Activated T-helper 1 cell treated with Interleukin-2 at 50 U/mL for 16 hours (primary cell): ENCODE data around the gene GPX6.
"Not testable (repeated sequence)": the region's sequence is repeated elsewhere in the genome, so short reads cannot be mapped to it uniquely, and the experiment has no call there.

ENCODE experiments used
- DNase-seq: peaks from one replicate; pipeline ENCODE4 v3.0.0-alpha.2; 2020; ENCODE audit warnings: low read depth

Gene GPX6

DNA sequence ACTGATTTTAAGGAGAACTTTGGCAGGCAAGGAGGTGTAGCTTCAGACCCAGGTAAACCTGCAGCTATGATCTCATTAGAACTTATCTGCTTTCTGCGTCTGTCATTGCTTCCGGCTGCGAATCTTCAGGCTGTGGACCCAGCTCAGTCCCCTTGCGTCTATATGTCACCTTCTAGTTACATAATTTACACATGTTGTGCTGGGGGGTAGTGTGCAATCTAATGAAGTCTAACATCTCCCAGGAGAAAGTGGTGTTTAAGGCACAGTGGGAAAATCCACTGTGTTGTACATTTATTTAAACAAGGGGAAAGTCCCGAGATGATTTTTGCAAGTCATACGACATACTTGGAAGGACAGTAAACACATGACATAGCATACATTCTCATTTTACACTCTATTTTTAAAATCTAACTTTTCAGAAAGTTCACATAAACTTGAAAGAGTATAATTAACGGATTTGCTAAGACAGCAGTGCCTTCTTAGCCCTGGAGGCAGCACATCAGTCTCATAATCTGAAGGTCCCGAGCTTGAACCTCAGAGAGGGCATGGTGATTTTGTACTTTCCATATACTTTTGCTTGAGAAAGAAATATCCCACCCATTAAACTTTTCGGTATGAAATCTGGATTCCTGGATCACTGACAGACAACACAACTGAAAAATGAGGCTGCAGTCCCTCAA is 35.2 kb downstream of the GPX6 start:
- no peak for DNase-seq

DNA sequence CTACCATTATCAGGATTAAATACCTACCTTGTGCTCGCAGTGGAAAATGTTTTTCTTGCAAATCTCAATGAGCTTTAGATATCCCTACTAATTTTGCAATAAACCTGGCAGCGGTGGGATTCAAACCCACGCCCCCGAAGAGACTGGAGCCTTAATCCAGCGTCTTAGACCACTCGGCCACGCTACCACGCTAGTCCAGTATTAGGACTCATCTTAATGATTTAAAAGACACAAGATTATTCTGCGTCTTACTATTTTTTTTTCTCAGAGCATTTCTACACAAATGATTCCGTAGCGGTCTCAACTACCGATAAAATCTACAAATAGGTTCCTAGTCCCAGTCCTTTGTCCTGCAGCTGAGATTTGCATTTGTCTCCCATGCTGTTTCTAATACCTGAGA is 37.1 kb downstream of the GPX6 start:
- DNase-seq, result no peak

DNA sequence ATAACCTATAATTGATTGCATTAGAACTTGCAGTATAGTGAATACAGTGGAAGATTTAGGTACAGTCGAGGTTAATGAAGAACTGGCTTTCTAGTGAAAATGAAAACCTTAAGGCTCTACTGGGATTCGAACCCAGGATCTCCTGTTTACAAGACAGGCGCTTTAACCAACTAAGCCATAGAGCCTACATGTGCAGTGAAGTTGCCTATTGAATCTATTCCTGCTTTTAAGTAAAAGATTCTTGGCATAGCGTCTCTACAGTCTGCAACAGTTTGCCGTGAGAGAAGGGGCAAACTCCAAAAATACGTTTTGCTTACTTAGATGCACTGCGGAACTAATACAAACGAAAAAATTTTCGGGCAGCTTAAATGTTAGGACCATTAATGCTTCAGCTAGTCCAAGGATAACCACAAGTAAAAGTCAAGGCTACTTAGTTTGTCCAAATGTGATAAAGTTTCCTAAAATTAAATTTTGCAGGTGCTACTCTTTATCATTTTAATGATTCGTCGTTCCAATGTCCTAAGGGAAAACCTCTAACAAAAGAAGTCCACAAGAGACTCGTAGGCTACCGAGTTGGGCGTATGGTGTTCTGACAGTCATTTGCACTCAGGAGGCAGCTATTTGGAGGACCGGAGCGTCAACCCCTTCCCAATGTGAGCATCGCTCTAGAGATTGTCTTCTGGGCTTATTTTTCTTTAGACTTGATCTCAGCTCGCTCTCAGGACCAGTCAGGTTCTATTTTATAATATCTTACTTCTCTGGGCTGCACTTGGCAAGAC is 41.0 kb downstream of the GPX6 start:
- DNase-seq, result no peak

DNA sequence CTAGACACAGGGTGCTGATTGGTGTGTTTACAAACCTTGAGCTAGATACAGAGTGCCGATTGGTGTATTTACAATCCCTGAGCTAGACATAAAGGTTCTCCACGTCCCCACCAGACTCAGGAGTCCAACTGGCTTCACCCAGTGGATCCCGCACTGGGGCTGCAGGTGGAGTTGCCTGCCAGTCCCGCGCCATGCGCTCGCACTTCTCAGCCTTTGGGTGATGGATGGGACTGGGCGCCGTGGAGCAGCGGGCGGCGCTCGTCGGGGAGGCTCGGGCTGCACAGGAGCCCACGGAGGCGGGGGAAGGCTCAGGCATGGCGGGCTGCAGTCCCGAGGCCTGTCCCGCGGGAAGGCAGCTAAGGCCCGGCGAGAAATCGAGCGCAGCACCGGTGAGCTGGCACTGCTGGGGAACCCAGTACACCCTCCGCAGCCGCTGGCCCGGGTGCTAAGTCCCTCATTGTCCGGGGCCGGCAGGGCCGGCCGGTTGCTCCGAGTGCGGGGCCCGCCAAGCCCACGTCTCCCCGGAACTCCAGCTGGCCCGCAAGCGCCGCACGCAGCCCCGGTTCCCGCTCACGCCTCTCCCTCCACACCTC is 46.3 kb downstream of the GPX6 start:
- not testable (repeated sequence) for DNase-seq

DNA sequence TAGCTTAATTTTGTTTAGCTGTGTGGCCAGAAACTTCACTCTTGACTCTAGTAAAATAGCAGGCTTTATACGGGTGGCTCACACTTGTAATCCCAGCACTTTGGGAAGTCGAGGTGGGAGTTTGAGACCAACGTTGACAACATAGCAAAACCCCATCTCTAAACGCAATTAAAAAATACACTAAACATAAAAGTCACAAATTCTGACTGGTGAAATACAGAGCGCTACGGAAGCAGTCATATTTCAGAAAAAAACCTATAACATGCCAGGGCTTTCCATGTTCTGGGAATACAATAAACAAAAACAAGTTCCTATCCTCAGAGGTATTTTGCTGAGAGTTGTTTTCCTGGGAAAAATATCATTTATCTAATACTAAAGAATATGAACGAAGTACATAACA is 47.5 kb downstream of the GPX6 start:
- no peak for DNase-seq

DNA sequence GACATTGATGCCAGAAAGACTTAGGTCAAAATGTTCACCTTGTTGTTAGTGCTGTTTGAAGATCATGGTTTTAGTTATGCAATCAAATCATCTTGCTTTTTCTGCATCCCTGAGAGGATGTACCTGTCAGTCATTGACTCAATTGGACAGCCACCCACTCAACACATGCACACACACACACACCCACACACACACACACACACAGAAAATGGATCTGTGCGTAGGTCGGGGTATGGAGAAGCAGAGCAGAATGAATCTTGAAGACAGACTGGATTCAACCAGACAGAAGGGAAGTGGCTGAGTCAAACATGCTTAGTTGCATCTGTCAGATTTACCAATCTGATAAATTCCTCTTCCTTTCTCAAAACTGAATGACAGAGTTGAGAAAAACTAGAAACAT is 53.2 kb downstream of the GPX6 start:
- DNase-seq, result no peak

DNA sequence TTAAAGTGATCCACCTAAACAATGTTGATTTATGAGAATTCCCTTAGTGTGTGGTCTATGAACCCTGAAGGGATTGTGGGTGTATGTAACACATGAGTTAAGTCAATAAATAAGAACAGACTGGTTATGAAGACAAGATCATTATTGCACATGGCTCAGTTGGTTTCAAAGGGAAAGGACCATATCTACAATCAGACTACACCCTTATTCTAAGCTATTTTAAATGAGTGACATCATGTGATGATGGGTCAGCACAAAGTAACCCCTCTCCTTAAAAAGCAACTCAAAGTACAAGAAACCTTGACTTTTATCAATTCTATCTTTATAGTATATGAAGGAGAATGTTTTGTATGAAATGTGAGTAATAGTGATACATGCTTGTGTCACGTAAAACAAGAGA is 57.0 kb downstream of the GPX6 start:
- DNase-seq, result no peak
